Prostate gland (tissue), 2 donors: ENCODE results near the gene GPR22. TPM values are rescaled to one million over a fixed set of nuclear protein-coding genes. Genes with fewer than 3 reads are reported as not detected.

Source experiments
- DNase-seq: peaks from one replicate; pipeline ENCODE4 v3.0.0-alpha.2; 2019; ENCODE audit warnings: low spot score
- H3K27ac ChIP-seq, 2 donors: fragments of 200-600 bp; sonication (generic); 2 replicates each; pipeline ENCODE4 v1.5.1; 2017 to 2019
- H3K27me3 ChIP-seq: fragments of 200-600 bp; sonication (generic); replicated peaks from 2 replicates; pipeline ENCODE4 v1.5.1; 2019; ENCODE audit not compliant: insufficient read depth
- H3K36me3 ChIP-seq, 2 donors: fragments of 200-600 bp; sonication (generic); 1 replicate in 1 of 2; 2 replicates in 1 of 2; pipeline versions ENCODE4 v1.5.1 to v1.8.1; 2017 to 2019
- H3K4me1 ChIP-seq: fragments of 200-600 bp; sonication (generic); replicated peaks from 2 replicates; pipeline ENCODE4 v1.5.1; 2019
- H3K4me3 ChIP-seq, 2 donors: fragments of 200-600 bp; sonication (generic); 2 replicates each; pipeline ENCODE4 v1.5.1; 2017 to 2019
- H3K9me3 ChIP-seq: fragments of 200-600 bp; sonication (generic); 2 replicates; pipeline ENCODE4 v1.5.1; 2017
- CTCF ChIP-seq, 4 experiments: fragments of 200-600 bp in 2 of 4; fragments of 450-650 bp in 2 of 4; sonication (generic) in 2 of 4; IDR thresholded peaks; 1 replicate in 3 of 4; 2 replicates in 1 of 4; pipeline ENCODE4 v1.5.1; 2016 to 2019; ENCODE audit warnings: antibody characterized with exemption in 4 of 4, mild to moderate bottlenecking in 2 of 4, moderate library complexity in 2 of 4
- POLR2A ChIP-seq: fragments of 450-650 bp; IDR thresholded peaks from one replicate; pipeline ENCODE4 v1.6.1; 2016; ENCODE audit warnings: antibody characterized with exemption, mild to moderate bottlenecking
- POLR2AphosphoS5 ChIP-seq: sonication (generic); formaldehyde crosslinking; IDR thresholded peaks from one replicate; pipeline ENCODE4 v1.6.1; 2017; ENCODE audit warnings: antibody characterized with exemption
- WGBS: methylation state at CpG from one replicate; pipeline ENCODE4 v1.1.5; 2018; 5-methylcytosine and 5-hydroxymethylcytosine counted together
- intact Hi-C: fragments of 100-400 bp; cut with DNase I; formaldehyde crosslinking; loops from one replicate; pipeline ENCODE4 v1.14.2; 2022
- total RNA-seq, 2 donors: library from RNA; depleted of rRNA; stranded (reverse); fragments of >200 nt; gene quantifications; one replicate each; pipeline ENCODE4 v1.1.0, GENCODE V29; 2016

GPR22 gene
- total RNA-seq, 2 donors from 2014 or later, result not detected

- no peaks in the 10 kb centered on the region for H3K36me3 ChIP-seq
- TF ChIP-seq POLR2A (no peak), CTCF (IDR thresholded peaks at IDR 0.05) (no peak)
- H3K27ac ChIP-seq, result no peak overlapping the region
- H3K9me3 ChIP-seq, result no peaks in the 10 kb centered on the region
- H3K4me3 ChIP-seq, result no peak overlapping the region
- H3K4me1 ChIP-seq, result no peaks in the 10 kb centered on the region
- no peak for DNase-seq
- no peaks in the 10 kb centered on the region for H3K27me3 ChIP-seq
- intact Hi-C loops, result no loop called here
- WGBS, result 93% methylated on average over 1 of the region's 1 CpG
Observed at GRCh38 chr7:107435749-107436148, 34.1 kb upstream of the GPR22 start.

GRCh38 chr7:107439025-107439424 is 30.8 kb upstream of the GPR22 start:
- no peak for TF ChIP-seq CTCF (IDR thresholded peaks at IDR 0.05)
- no peak for TF ChIP-seq POLR2A
- no peak for TF ChIP-seq POLR2AphosphoS5
- intact Hi-C loops, result no loop called here

GRCh38 chr7:107441581-107442422 is 28.1 kb upstream of the GPR22 start:
- Histone ChIP-seq H3K4me3 (no peak overlapping the region), H3K36me3 (no peaks in the 10 kb centered on the region), H3K9me3 (no peaks in the 10 kb centered on the region), H3K27me3 (no peaks in the 10 kb centered on the region), H3K27ac (no peak overlapping the region), H3K4me1 (no peaks in the 10 kb centered on the region)
- intact Hi-C loops, result no loop called here
- TF ChIP-seq POLR2A (no peak), CTCF (IDR thresholded peaks at IDR 0.05) (no peak), POLR2AphosphoS5 (no peak)
- no peak for DNase-seq

More at GRCh38 chr7:107439025-107439424, 30.8 kb upstream of the GPR22 start:
- no peaks in the 10 kb centered on the region for H3K36me3 ChIP-seq
- no peaks in the 10 kb centered on the region for H3K4me1 ChIP-seq
- no peaks in the 10 kb centered on the region for H3K9me3 ChIP-seq
- H3K27me3 ChIP-seq, result no peaks in the 10 kb centered on the region
- H3K4me3 ChIP-seq, result no peak overlapping the region
- DNase-seq, result no peak
- H3K27ac ChIP-seq, result no peak overlapping the region
- WGBS, result 83% methylated on average over 5 of the region's 5 CpGs

GRCh38 chr7:107442678-107443077 is 27.2 kb upstream of the GPR22 start:
- DNase-seq, result no peak
- Histone ChIP-seq H3K4me3 (no peak overlapping the region), H3K27me3 (no peaks in the 10 kb centered on the region), H3K9me3 (no peaks in the 10 kb centered on the region), H3K36me3 (no peaks in the 10 kb centered on the region), H3K27ac (no peak overlapping the region), H3K4me1 (no peaks in the 10 kb centered on the region)
- intact Hi-C loops, result no loop called here
- no peak for TF ChIP-seq POLR2AphosphoS5
- WGBS, result 100% methylated on average over 1 of the region's 1 CpG

- Histone ChIP-seq H3K4me1 (no peaks in the 10 kb centered on the region), H3K27me3 (no peaks in the 10 kb centered on the region), H3K9me3 (no peaks in the 10 kb centered on the region), H3K27ac (no peak overlapping the region), H3K36me3 (no peaks in the 10 kb centered on the region), H3K4me3 (no peak overlapping the region)
- intact Hi-C loops, result no loop called here
- 100% methylated on average over 1 of the region's 1 CpG for WGBS
- no peak for TF ChIP-seq CTCF (IDR thresholded peaks at IDR 0.05)
- no peak for TF ChIP-seq POLR2AphosphoS5
- no peak for TF ChIP-seq POLR2A
- no peak for DNase-seq
Observed at GRCh38 chr7:107446531-107446930, 23.3 kb upstream of the GPR22 start.
